ENCODE data around the gene SAMD4A.

SAMD4A gene, protein sequence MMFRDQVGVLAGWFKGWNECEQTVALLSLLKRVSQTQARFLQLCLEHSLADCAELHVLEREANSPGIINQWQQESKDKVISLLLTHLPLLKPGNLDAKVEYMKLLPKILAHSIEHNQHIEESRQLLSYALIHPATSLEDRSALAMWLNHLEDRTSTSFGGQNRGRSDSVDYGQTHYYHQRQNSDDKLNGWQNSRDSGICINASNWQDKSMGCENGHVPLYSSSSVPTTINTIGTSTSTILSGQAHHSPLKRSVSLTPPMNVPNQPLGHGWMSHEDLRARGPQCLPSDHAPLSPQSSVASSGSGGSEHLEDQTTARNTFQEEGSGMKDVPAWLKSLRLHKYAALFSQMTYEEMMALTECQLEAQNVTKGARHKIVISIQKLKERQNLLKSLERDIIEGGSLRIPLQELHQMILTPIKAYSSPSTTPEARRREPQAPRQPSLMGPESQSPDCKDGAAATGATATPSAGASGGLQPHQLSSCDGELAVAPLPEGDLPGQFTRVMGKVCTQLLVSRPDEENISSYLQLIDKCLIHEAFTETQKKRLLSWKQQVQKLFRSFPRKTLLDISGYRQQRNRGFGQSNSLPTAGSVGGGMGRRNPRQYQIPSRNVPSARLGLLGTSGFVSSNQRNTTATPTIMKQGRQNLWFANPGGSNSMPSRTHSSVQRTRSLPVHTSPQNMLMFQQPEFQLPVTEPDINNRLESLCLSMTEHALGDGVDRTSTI

DNA sequence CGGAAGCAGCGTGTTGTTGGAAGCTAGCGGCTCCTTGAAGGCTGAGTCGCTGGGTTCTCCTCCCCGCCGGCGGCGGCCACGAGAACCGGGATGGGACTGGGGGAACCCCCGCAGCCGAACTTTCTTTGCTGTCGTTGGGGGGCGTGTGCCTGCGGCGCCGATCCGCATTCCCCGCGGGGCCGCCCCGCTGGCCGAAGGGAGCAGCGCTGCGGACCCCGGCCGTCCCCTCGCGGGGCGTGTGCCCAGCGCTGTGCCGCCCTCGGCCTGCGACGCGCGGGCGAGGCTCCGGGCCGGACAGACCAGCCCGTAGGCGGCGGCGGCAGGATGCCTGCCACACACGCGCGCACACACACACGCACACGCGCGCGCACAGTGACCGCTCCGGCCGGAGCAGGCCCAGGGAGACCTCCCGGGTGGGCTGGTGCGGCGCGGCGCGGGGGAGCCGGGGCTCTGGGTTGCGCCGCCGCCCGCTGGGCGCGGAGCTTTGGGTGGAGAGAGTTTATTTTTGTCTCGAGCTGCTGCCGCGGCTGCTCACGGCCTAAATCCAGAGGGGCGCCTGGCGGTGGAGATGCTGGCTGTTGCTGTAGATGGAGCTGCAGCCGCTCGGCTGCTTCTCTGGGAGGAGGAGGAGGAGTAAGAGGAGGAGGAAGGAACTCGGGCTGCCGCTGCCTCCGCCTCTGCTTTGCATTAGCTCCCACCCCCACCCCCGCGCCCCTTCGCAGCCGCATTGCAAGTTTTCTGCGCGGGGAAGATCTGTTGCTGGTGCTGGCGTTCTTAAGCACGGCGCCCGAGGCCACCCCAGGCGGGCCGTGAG lies at the start of gene SAMD4A:
SAMD4A (plus strand) TSS at position 719 of the 814 bp plus-strand sequence. CDS start 789 bp downstream, outside the sequence.
- peak within 1 kb of the TSS; percentile 85 for H3K9ac ChIP-seq (ENCODE audit: insufficient read length, low read depth)
- H3K4me3 ChIP-seq (ENCODE audit: insufficient read length, low read depth) = peak within 1 kb of the TSS; percentile 71
- peaks cover 2% of the 10 kb centered on the region for H3K4me1 ChIP-seq (ENCODE audit: insufficient read depth, insufficient read length)
- TF ChIP-seq SUZ12 (IDR thresholded peaks at IDR 0.05; ENCODE audit: extremely low read depth, insufficient read depth, insufficient read length) (no peak), YY1 (IDR thresholded peaks at IDR 0.05; ENCODE audit: insufficient read depth, insufficient read length) (no peak), ZNF274 (IDR thresholded peaks at IDR 0.05; ENCODE audit: low read depth, low read length) (no peak)
- DNase-seq (ENCODE audit: low read depth, low spot score) = peak; percentile 33
- peaks cover 1% of the 10 kb centered on the region; the same call in 1 of the 2 replicates for H3K9me3 ChIP-seq (ENCODE audit: insufficient read depth, low read length)
- H3K36me3 ChIP-seq (ENCODE audit: insufficient read depth, insufficient read length, low read length) = peaks cover 34% of the 10 kb centered on the region
- H3K27me3 ChIP-seq (ENCODE audit: insufficient read depth, insufficient read length) = peaks cover 8% of the 10 kb centered on the region

DNA sequence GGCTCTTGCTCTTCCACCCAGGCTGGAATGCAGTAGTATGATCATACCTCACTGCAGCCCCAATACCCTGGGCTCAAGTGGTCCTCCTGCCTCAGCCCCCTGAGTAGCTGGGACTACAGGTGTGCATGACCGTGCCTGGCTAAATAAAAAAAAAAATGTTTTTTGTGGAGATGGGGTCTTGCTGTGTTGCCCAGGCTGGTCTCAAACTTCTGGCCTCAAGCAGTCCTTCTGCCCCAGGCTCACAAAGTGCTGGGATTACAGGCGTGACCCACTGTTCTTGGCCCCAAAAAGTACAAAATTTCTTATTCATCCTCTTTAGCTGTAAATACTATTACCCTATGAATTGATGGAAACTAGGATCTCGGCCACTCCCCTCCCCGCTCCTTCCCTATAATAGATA lies 42.5 kb upstream of the SAMD4A start:
- no peak for DNase-seq (ENCODE audit: low read depth, low spot score)
- Histone ChIP-seq H3K27me3 (ENCODE audit: insufficient read depth, insufficient read length) (no peaks in the 10 kb centered on the region), H3K4me1 (ENCODE audit: insufficient read depth, insufficient read length) (no peaks in the 10 kb centered on the region), H3K36me3 (ENCODE audit: insufficient read depth, insufficient read length, low read length) (peaks cover 12% of the 10 kb centered on the region), H3K4me3 (ENCODE audit: insufficient read length, low read depth) (no peak overlapping the region), H3K9me3 (ENCODE audit: insufficient read depth, low read length) (no peaks in the 10 kb centered on the region), H3K9ac (ENCODE audit: insufficient read length, low read depth) (no peak overlapping the region)
- no peak for TF ChIP-seq YY1 (IDR thresholded peaks at IDR 0.05; ENCODE audit: insufficient read depth, insufficient read length)
- TF ChIP-seq SUZ12 (IDR thresholded peaks at IDR 0.05; ENCODE audit: extremely low read depth, insufficient read depth, insufficient read length) = no peak

DNA sequence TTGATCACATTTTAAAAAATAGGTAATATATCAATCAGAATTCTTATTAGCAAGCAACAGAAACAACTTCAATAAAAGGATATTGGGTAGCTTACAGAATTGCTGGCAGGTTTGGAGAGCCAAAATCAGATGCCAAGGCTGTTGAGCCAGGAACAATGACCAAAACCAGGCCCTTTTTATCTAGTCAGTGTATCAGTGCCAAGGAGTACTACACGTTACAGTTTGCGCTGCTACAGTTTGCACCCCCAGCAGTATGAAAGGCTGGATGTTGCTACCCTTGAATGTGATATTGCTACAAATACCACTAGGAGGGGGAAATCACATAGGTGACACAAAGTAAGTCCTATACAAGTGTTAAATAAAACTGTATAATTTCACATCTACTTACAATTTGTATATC lies 38.0 kb upstream of the SAMD4A start:
- no peak for DNase-seq (ENCODE audit: low read depth, low spot score)
- TF ChIP-seq ZNF274 (IDR thresholded peaks at IDR 0.05; ENCODE audit: low read depth, low read length) (no peak), YY1 (IDR thresholded peaks at IDR 0.05; ENCODE audit: insufficient read depth, insufficient read length) (no peak), SUZ12 (IDR thresholded peaks at IDR 0.05; ENCODE audit: extremely low read depth, insufficient read depth, insufficient read length) (no peak)

DNA sequence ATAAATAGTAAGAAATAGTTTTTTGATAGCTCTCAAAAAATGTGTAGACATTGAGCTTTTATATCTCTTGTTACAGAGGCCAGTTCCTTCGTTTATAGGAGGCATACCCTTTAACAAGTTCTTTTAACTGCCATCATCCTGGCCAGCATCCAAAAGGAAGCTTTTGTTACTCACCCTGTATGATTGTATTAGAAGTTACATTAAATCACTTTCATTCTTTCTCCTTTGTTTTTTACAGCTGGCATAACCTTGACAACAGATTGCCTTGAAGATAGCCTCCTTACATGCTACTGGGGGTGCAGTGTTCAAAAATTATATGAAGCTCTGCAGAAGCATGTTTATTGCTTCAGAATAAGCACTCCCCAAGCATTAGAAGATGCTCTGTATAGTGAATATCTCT lies 37.1 kb upstream of the SAMD4A start:
- no peak for DNase-seq (ENCODE audit: low read depth, low spot score)
- TF ChIP-seq ZNF274 (IDR thresholded peaks at IDR 0.05; ENCODE audit: low read depth, low read length) (no peak), YY1 (IDR thresholded peaks at IDR 0.05; ENCODE audit: insufficient read depth, insufficient read length) (no peak), SUZ12 (IDR thresholded peaks at IDR 0.05; ENCODE audit: extremely low read depth, insufficient read depth, insufficient read length) (no peak)
- no peak overlapping the region for H3K9ac ChIP-seq (ENCODE audit: insufficient read length, low read depth)
- H3K9me3 ChIP-seq (ENCODE audit: insufficient read depth, low read length) = no peaks in the 10 kb centered on the region
- no peak overlapping the region for H3K4me3 ChIP-seq (ENCODE audit: insufficient read length, low read depth)
- no peaks in the 10 kb centered on the region for H3K4me1 ChIP-seq (ENCODE audit: insufficient read depth, insufficient read length)
- peaks cover 13% of the 10 kb centered on the region for H3K36me3 ChIP-seq (ENCODE audit: insufficient read depth, insufficient read length, low read length)
- H3K27me3 ChIP-seq (ENCODE audit: insufficient read depth, insufficient read length) = no peaks in the 10 kb centered on the region

More for the DNA sequence above, 38.0 kb upstream of the SAMD4A start:
- no peak overlapping the region for H3K9ac ChIP-seq (ENCODE audit: insufficient read length, low read depth)
- no peaks in the 10 kb centered on the region for H3K4me1 ChIP-seq (ENCODE audit: insufficient read depth, insufficient read length)
- H3K27me3 ChIP-seq (ENCODE audit: insufficient read depth, insufficient read length) = no peaks in the 10 kb centered on the region
- no peak overlapping the region for H3K4me3 ChIP-seq (ENCODE audit: insufficient read length, low read depth)
- peaks cover 12% of the 10 kb centered on the region for H3K36me3 ChIP-seq (ENCODE audit: insufficient read depth, insufficient read length, low read length)
- H3K9me3 ChIP-seq (ENCODE audit: insufficient read depth, low read length) = no peaks in the 10 kb centered on the region

DNA sequence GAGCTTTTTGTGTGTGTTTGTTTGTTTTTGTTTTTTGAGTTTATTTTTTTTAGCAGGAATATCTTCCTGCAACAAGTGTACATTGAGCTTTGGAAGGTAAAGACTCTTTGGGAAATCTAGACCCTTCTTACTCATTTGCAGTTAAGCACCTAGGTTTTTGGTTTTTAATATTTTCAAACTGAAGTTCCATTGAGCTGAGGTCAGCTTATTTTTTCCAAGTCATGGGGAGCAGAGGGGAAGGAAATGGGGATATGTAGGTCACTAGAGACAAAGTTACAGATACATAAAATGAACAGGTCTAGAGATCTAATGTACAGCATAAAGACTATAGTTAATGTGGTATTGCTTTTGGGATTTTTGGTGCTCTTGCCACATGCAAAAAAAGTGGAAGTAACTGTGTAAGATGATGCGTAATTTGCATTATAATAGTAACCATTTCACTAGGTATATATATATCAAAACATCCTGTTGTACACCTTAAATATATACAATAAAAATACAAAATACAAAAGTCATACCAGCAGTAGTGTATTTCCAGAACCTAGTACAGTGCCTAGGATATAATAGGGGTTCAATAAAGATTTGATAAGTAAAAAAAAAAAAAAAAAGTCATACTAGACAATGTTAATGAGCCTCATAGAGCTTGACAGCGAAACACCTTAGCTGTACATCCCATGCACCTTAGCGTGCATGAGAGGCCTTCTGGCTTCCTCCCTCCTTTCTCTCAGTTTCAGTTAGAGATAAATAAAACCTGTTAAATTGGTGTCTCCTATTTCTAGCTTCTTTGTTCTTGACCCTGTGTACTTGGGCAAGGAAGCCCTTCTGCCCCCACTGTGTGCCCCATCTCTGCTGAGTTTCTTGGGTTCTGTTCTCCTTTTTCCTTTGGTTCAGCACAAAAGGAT lies 34.6 kb upstream of the SAMD4A start:
- no peak for TF ChIP-seq SUZ12 (IDR thresholded peaks at IDR 0.05; ENCODE audit: extremely low read depth, insufficient read depth, insufficient read length)
- TF ChIP-seq YY1 (IDR thresholded peaks at IDR 0.05; ENCODE audit: insufficient read depth, insufficient read length) = no peak
- no peak for TF ChIP-seq ZNF274 (IDR thresholded peaks at IDR 0.05; ENCODE audit: low read depth, low read length)
- no peak for DNase-seq (ENCODE audit: low read depth, low spot score)
- no peak overlapping the region for H3K9ac ChIP-seq (ENCODE audit: insufficient read length, low read depth)

DNA sequence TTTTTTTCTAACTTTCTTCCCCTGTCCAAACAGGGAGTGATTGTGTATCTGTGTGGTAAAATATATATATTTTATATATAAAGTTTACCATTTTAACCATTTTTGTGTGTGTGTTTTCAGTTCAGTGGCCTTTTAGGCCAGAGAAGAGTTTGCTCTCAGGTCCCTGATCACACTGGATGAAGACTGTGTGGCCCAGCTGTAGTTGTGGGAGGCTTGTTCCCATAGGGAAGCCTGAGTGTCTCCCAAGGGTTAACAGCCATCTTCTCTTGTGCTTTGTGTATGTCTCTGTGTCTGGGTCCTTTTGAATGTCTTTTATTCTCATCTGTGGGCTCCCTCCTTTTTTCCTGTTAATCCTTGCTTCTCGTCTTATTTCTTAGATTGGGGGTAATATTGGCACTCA lies 33.8 kb upstream of the SAMD4A start:
- H3K36me3 ChIP-seq (ENCODE audit: insufficient read depth, insufficient read length, low read length) = peaks cover 5% of the 10 kb centered on the region
- TF ChIP-seq SUZ12 (IDR thresholded peaks at IDR 0.05; ENCODE audit: extremely low read depth, insufficient read depth, insufficient read length) (no peak), ZNF274 (IDR thresholded peaks at IDR 0.05; ENCODE audit: low read depth, low read length) (no peak), YY1 (IDR thresholded peaks at IDR 0.05; ENCODE audit: insufficient read depth, insufficient read length) (no peak)
- DNase-seq (ENCODE audit: low read depth, low spot score) = no peak
- H3K4me1 ChIP-seq (ENCODE audit: insufficient read depth, insufficient read length) = no peaks in the 10 kb centered on the region
- no peak overlapping the region for H3K9ac ChIP-seq (ENCODE audit: insufficient read length, low read depth)
- no peaks in the 10 kb centered on the region for H3K27me3 ChIP-seq (ENCODE audit: insufficient read depth, insufficient read length)
- H3K4me3 ChIP-seq (ENCODE audit: insufficient read length, low read depth) = no peak overlapping the region
- H3K9me3 ChIP-seq (ENCODE audit: insufficient read depth, low read length) = no peaks in the 10 kb centered on the region

More for the DNA sequence above, 34.6 kb upstream of the SAMD4A start:
- Histone ChIP-seq H3K4me3 (ENCODE audit: insufficient read length, low read depth) (no peak overlapping the region), H3K36me3 (ENCODE audit: insufficient read depth, insufficient read length, low read length) (peaks cover 6% of the 10 kb centered on the region), H3K4me1 (ENCODE audit: insufficient read depth, insufficient read length) (no peaks in the 10 kb centered on the region), H3K9me3 (ENCODE audit: insufficient read depth, low read length) (no peaks in the 10 kb centered on the region), H3K27me3 (ENCODE audit: insufficient read depth, insufficient read length) (no peaks in the 10 kb centered on the region)
